ENCODE measurements around the gene PLEKHA8. TPM values are rescaled to one million over a fixed set of nuclear protein-coding genes. Genes with fewer than 3 reads are reported as not detected.

Gene PLEKHA8
- total and polyA plus RNA-seq, 2 of the 8 experiments (the other 6 are each of a cell fraction or from before 2014, with no cell fraction given), result 10.7 to 44.0 TPM

- no peak for TF ChIP-seq RAD21 (IDR thresholded peaks at IDR 0.05 in 1 of 2, conservative IDR thresholded peaks at IDR 0.05 in 1 of 2; ENCODE audit: low read depth in 2 of 2, low read length in 2 of 2)
- TF ChIP-seq USF2 (IDR thresholded peaks at IDR 0.05; ENCODE audit: low read length), result no peak
Observed at GRCh38 chr7:30020535-30020934, 7.7 kb upstream of the PLEKHA8 start (continued).
